ENCODE measurements around the gene CEP112. TPM values are rescaled to one million over a fixed set of nuclear protein-coding genes. Genes with fewer than 3 reads are reported as not detected.

Gene CEP112
- total and polyA plus RNA-seq, 9 of the 15 experiments (the other 6 are each of a cell fraction or from before 2014, with no cell fraction given): 0.84 TPM; not detected in 8

DNA sequence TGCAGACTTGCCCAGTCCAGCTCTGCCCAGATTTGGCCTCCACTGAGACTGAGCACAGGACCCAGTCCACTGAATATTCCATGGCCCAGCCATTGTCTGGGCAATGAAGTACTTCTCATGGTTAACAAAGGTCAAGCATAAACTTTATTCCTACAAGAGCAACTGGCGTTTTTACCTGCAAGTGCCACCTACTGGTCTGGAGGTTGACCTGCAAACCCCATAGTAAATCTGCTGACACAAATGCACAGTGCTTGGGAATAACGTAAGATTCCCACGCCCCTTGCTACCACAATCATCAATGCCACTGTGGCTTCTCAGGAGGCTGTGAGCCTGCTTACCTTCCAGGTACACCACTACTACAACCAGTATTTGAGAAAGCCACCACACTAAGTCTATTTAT lies 170.2 kb downstream of the CEP112 start:
- H3K4me3 ChIP-seq: no peak overlapping the region
- H3K4me1 ChIP-seq (replicated peaks in 1 of 2; ENCODE audit: control insufficient read depth in 2 of 2, insufficient read depth in 2 of 2, low read length in 2 of 2): no peaks in the 10 kb centered on the region
- H4K20me1 ChIP-seq (replicated peaks; ENCODE audit: control insufficient read depth, insufficient read depth, low read length): no peaks in the 10 kb centered on the region
- TF ChIP-seq, protein P1, sequence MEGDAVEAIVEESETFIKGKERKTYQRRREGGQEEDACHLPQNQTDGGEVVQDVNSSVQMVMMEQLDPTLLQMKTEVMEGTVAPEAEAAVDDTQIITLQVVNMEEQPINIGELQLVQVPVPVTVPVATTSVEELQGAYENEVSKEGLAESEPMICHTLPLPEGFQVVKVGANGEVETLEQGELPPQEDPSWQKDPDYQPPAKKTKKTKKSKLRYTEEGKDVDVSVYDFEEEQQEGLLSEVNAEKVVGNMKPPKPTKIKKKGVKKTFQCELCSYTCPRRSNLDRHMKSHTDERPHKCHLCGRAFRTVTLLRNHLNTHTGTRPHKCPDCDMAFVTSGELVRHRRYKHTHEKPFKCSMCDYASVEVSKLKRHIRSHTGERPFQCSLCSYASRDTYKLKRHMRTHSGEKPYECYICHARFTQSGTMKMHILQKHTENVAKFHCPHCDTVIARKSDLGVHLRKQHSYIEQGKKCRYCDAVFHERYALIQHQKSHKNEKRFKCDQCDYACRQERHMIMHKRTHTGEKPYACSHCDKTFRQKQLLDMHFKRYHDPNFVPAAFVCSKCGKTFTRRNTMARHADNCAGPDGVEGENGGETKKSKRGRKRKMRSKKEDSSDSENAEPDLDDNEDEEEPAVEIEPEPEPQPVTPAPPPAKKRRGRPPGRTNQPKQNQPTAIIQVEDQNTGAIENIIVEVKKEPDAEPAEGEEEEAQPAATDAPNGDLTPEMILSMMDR (IDR thresholded peaks at IDR 0.05 in 2 of 3, conservative IDR thresholded peaks at IDR 0.05 in 1 of 3; ENCODE audit: insufficient read depth in 2 of 3, low read depth in 1 of 3, low read length in 3 of 3): peak in 2 of 3 experiments; percentile 18 to 21; a peak in 1 of 6 replicates
- TF ChIP-seq ZNF584 (CRISPR knock-in tag; IDR thresholded peaks at IDR 0.05; ENCODE audit: low read depth): no peak
- BruUV-seq (replicated peaks): no TSS peak
- H3K9ac ChIP-seq (ENCODE audit: insufficient read depth in 1 of 2, low read depth in 2 of 2, low read length in 2 of 2): no peak overlapping the region
- FAIRE-seq: no peak
- H3K9me3 ChIP-seq (replicated peaks; ENCODE audit: control insufficient read depth, insufficient read depth, low read depth, low read length): no peaks in the 10 kb centered on the region
- no peak for DNase-seq (ENCODE audit: extremely low read depth in 1 of 4, low spot score in 3 of 4)
- intact Hi-C loops (cut with micrococcal nuclease): no loop called here
- no peak overlapping the region for H2AFZ ChIP-seq (ENCODE audit: low read depth, low read length)
- no peaks in the 10 kb centered on the region for H3K27me3 ChIP-seq (ENCODE audit: control insufficient read depth in 2 of 2, insufficient read depth in 2 of 2, low read length in 2 of 2)
- no peak overlapping the region for H3K4me2 ChIP-seq (ENCODE audit: insufficient read depth, low read length)
- in situ Hi-C loops (cut with MboI): no loop called here
- POLR2A ChIA-PET: no interaction called here
- H3K27ac ChIP-seq (ENCODE audit: extremely low read depth, low read depth, low read length): no peak overlapping the region
- CTCF ChIA-PET (ENCODE audit: low intra/inter-chr PET ratio): no interaction called here
- 0% methylated on average over 3 of the region's 3 CpGs for WGBS (ENCODE audit: insufficient coverage, low coverage, missing lambda C conversion rate)
- ATAC-seq: no peak
- H3K36me3 ChIP-seq (ENCODE audit: control insufficient read depth, insufficient read depth, low read length): no peaks in the 10 kb centered on the region
- H3K79me2 ChIP-seq (ENCODE audit: control insufficient read depth, insufficient read depth, low read length): no peaks in the 10 kb centered on the region
- no peaks in the 10 kb centered on the region for H3K9me1 ChIP-seq (ENCODE audit: control insufficient read depth, insufficient read depth, low read length)

DNA sequence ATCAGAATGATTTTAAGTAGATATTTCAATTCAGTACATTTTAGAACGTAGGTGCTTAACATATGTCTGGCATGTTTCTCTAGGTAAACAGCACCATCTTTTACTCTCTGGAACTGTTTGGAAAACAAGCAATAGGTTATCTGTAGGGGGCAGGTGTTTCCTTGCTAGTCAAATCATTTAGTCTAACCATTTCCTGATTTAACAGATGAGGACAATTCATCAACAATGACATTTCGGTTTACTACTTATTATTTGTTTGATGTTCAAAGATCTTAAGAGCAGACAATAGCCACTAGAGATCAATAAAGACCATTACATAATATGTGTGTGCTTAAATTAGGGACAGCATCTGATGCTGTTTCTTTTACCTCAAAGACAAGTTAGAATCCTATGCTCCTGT lies 173.1 kb downstream of the CEP112 start:
- POLR2A ChIA-PET: no interaction called here
- Histone ChIP-seq H3K79me2 (ENCODE audit: control insufficient read depth, insufficient read depth, low read length) (no peaks in the 10 kb centered on the region), H3K4me2 (ENCODE audit: insufficient read depth, low read length) (no peak overlapping the region), H3K9me3 (replicated peaks; ENCODE audit: control insufficient read depth, insufficient read depth, low read depth, low read length) (no peaks in the 10 kb centered on the region), H2AFZ (ENCODE audit: low read depth, low read length) (no peak overlapping the region), H3K36me3 (ENCODE audit: control insufficient read depth, insufficient read depth, low read length) (no peaks in the 10 kb centered on the region), H3K9ac (ENCODE audit: insufficient read depth in 1 of 2, low read depth in 2 of 2, low read length in 2 of 2) (no peak overlapping the region), H4K20me1 (replicated peaks; ENCODE audit: control insufficient read depth, insufficient read depth, low read length) (no peaks in the 10 kb centered on the region), H3K4me1 (replicated peaks in 1 of 2; ENCODE audit: control insufficient read depth in 2 of 2, insufficient read depth in 2 of 2, low read length in 2 of 2) (no peaks in the 10 kb centered on the region), H3K27ac (ENCODE audit: extremely low read depth, low read depth, low read length) (no peak overlapping the region), H3K9me1 (ENCODE audit: control insufficient read depth, insufficient read depth, low read length) (no peaks in the 10 kb centered on the region), H3K4me3 (no peak overlapping the region), H3K27me3 (ENCODE audit: control insufficient read depth in 2 of 2, insufficient read depth in 2 of 2, low read length in 2 of 2) (no peaks in the 10 kb centered on the region)
- no peak for DNase-seq (ENCODE audit: extremely low read depth in 1 of 4, low spot score in 3 of 4)
- CTCF ChIA-PET (ENCODE audit: low intra/inter-chr PET ratio): no interaction called here
- intact Hi-C loops (cut with micrococcal nuclease): no loop called here
- 0% methylated on average over 2 of the region's 2 CpGs for WGBS (ENCODE audit: insufficient coverage, low coverage, missing lambda C conversion rate)
- ATAC-seq: no peak
- BruUV-seq (replicated peaks): no TSS peak
- in situ Hi-C loops (cut with MboI): no loop called here
- TF ChIP-seq PPARD (CRISPR knock-in tag; IDR thresholded peaks at IDR 0.05): no peak
- TF ChIP-seq EGR1 (conservative IDR thresholded peaks at IDR 0.05): no peak
- FAIRE-seq: no peak
